HS-27A (cell line): Measurements from ENCODE around the gene VSIG10L.

Source experiments
- DNase-seq: peaks from one replicate; pipeline ENCODE4 v3.0.0-alpha.2; 2012; ENCODE audit warnings: low read depth, missing footprints

VSIG10L gene

DNA sequence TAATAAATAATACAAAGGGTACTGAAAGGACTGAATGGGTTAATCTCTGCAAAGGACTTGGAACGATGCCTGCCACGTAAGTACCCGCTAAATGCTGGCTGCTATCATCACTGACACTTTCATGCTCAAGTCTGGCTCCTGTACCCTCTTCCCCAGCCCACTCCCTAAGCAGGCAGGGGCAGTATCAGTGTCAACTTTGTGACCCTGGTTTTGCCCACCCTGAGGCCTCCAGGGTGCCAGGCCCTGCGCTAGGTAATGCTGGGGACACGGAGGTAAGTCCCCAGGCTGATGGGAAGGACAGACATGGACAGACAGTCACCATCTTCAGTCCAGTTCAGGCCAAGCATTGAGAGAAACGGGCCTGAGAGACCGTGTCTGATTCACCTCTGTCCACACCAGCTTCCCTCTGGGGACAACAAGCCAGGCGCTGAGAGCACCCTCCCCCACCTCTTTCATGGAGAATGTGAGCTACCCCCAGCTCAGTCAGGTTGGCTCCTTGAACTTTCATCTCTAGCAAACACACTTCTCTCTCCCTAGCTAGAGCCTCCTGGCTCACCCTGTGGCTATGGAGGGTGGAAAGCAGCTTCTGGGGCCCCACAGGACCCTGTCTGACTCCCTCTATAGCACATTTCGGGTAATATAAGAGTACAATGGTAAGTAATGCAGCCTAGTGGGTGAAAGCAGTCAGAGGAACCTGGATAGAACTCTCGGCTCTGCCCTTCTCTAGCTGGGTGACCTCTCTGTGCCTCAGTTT is 23.4 kb upstream of the VSIG10L start:
- no peak for DNase-seq

DNA sequence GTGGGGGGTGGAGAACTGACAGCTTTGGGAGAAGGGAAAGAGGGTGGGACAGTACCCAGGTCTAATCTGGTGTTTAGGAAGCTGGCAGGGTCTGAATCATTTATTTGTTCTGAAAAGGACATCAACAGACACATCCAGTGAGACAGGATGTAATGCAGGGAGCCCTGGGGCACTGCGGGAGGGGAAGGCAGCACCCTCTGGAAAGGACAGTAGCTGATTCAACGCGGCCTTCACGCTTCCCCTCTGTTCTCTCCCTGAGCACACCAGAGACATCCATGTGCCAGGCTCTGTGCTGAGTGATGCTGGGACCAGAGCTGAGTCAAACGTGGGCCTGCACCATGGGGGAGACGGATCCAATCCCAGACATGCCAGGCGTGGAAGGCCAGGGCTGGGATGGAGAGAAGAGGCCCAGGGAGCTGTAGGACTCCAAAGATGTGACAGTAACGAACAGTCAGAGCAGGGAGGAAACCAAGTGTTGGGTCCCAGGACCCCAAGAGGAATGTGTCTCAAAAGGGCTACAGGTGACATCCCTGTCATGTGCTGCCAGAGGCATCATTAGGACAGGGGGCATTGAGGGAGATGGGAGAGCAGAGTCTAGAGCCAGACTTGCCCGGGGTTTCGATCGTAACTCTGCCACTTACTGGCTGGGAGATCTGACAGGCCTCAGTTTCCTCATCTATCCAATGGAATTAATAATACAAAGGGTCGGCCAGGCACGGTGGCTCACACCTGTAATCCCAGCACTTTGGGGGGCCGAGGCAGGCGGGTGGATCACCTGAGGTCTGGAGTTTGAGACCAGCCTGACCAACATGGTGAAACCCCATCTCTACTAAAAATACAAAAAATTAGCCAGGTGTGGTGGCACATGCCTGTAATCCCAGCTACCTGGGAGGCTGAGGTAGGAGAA is 22.5 kb upstream of the VSIG10L start:
- DNase-seq, result no peak

DNA sequence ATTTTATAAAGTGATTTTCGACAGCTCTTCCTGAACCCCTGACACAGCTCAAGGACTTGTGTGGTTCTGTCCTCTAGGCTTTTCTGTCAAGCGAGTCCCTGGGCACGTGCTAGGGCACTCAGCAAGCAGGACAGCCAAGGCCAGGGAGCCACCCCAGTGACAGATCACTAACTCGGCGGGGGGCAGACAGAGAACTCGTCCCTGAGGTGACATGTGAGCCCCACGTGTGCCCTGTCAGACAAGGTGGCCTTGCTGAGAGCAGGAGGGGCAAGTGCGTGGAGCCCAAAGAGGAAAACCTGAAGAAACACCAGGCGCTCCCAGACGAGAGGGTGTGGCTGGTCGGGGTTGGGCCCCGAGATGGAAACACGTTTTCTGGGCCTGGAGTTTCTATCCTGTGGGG is 19.3 kb upstream of the VSIG10L start:
- no peak for DNase-seq

DNA sequence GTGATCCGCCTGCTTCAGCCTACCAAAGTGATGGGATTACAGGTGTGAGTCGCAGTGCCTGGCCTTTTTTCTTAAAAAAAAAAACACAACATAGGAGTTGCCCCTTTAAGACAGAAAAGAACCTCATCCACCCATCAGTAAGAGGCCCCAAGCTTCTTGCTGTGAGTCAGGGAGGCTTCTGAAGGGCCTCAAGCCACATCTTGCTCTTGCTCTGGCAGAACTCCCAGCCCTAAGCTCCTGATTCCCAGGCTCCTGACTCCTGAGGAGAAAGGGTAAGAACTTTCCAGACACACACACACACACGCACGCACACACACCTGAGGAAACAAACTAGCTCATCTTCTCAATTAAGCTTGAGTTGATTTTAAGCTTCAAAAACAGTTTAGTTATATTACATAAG is 17.4 kb upstream of the VSIG10L start:
- DNase-seq, result no peak

DNA sequence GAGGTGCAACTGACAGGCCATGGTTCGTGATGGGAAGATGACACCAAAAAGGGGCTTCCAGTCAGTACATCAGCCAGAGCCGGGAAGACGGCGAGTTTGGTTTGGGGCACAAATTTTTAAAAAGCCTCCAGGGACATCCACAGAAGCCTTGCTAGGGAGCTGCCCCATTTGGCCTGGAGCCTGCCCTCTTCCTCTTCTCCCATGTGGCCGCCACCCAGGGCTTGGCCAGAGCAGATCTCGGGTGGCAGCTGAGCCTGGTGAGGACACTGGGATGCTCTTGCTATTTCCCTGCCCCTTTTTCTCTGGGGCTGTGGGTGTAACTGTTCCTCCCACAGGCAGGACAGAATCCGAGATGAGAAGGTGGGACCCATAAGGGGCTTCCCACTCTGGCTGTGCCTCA is 16.0 kb upstream of the VSIG10L start:
- no peak for DNase-seq

DNA sequence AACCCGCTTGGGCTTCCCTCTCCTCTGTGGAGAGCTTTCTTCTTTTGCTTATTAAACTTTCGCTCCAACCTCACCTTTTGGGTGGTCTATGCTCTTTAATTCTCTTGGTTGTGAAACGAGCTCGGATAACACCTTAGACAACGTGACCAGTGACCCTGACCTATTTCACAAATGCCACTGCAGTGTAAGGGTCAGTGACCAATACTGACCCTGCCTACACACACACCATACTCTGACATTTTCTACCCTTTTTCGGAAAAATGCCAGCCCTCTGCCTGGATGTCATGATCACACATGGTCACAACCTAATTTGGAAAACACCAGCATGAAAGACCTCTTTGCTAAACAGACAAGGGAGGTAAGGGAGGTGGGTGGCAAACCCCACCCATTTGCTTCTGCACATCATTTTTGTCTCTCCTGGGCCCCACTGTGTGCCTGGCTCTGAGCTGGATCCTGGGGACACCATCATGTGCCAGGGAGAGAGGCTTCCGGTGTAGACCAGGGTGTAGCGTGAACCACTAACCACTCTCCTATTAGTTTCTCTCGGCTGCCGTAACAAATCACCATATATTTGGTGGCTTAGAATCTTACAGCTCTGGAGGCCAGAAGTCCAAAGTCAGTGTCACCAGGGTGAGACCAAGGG is 14.3 kb upstream of the VSIG10L start:
- DNase-seq, result no peak

DNA sequence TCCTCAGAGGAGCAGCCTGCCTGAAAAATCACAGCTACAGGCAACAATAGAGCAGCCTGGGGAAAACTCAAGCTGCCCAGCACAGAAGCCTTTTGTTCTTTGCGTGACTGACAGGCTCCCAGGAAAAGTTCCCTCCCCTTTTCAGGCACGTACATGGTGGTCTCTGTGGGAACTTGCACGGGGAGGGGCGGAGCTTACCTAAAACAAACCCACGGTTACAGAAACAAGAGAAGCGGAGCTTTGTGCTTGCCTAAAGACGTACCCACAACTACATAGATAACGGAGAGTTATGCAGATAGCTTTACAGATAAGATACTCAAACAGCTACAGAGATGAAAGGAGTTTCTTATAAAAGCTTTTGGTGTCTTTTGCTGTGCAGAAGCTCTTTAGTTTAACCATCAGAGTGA is 12.8 kb upstream of the VSIG10L start:
- DNase-seq, result no peak

DNA sequence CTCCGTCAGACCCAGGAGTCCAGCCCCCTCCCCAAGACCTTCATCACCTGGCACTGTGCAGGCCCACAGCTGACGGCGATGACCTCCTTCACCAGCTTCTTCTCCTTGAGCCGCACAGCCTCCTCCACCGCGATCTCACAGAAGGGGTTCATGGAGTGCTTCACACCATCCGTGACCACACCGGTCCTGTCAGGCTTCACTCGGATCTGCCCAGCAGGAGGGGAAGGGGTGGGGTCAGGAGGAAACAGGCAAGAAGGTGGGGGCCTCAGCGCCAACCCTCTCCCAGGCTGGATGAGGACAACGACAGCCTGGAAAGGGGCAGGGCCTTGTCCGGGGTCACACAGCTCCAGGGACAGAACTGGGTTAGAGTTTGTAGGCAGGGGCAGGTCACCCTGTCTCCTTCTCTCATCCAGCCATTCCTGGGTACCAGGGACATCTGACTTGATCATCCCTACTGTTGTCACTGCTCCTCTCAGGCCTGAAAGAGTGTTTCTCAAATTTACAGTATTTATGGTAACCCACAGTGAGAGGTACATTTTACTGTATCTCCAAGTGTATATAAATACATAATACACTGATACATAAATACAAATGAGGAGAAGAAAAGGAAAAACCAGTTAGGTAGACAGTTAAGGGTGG is 12.3 kb upstream of the VSIG10L start:
- DNase-seq, result no peak

DNA sequence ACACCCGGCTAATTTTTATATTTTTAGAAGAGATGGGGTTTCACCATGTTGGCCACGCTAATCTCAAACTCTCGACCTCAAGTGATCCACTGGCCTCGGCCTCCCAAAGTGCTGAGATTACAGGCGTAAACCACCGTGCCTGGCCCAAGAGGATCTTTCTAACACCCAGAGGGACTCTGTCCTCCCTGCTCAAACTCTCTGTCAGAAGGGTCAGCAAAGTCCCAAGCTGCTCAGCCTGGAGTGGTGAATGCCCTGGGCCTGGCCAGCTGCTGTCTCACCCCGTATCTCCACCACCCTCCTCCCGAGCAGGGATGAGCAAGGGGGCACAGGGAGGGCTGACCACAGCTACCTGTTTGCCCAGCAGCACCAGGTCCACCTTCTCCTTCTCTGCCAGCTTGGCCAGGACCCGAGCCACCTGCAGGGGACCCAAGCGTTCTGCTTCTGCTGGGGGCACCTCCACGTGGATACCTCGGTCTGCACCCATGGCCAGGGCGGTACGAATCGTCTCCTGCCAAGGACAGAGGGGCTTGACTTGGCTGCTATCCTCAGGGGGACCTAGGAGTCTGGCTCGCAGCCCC is 10.9 kb upstream of the VSIG10L start:
- no peak for DNase-seq

DNA sequence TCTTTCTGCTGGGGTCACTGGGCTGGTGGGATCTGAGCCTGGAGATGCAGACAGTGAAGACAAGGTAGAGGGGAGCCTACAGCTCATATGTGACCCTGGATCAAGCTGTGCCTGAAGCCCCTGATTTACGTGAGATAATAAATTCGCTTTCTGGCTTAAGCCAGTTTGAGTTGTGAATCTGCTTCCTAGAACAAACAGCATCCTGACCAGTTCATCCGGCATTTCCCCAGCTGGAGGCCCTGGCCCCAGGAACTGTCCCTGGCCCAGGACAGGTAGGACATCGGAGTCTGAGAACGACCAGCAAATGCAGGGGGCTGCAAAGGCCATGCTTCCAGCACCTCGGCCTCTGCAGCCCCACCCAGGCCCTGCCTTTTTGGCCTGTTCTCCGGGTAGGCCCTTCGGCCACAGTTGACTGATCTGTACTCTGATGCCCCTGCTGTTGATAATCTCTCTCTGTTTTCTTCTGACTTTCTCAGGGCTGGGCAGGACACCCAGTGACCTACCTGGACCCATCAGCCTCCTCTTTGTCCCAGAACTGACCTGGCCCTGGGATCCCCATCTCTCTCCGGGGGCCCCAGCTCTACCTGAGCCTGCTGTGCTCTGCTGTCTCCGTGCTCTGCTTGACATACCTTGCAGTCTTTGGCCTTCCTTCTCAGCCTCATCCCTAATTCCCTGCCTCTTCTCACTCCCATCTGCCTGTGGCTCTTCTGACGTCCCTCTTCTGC is 9.5 kb upstream of the VSIG10L start:
- DNase-seq, result no peak

DNA sequence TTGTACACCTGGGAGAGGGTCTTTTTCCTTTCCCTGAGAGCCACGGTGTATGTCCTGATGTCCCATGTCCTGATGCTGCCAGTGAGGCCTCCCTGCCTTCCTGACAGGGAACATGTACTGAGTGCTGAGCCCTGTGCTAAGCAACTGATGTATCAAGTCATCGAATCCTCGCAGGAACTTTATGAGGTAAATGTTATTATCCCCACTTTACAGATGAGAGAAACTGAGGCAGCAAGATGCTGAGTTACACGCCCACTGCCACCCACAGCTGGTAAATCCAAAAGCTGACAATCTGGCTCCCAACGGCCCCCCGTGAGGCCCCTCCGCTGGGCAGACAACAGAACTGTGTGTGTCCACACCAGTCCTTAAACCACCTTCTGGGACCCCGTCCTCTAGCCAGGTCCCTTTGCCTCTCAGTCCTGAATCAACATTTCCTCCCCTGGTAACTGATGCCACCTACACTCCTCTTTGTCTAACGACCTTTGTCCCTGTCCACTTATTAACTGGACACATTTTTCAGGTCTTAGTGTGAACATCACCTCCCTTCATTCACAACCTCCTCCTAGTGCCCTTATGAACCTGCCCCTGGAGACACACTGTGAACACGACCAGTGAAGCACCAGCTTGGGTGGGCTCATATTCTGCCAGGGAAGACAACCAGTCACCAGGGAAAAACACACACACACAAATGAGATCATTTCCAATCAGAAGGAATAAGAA is 5.4 kb upstream of the VSIG10L start:
- DNase-seq, result no peak

DNA sequence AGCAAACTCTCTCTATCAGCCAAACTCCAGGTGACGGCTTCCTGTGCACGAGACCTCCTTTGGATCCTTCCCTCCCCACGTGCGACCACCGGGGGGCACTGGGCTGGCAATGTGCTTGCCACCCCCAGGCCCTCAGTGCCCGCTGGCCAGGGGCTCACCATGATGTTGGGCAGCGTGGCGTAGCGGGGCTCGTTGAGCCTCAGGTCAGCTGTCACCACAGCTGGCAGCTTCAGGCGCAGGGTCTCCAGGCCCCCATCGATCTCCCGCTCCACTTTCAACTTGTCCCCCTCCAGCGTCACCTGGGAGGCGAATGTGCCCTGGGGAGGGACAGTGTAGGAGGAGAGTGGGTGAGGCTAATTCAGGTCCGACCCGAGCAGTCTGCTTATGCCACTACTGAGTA is 4.8 kb upstream of the VSIG10L start:
- no peak for DNase-seq

DNA sequence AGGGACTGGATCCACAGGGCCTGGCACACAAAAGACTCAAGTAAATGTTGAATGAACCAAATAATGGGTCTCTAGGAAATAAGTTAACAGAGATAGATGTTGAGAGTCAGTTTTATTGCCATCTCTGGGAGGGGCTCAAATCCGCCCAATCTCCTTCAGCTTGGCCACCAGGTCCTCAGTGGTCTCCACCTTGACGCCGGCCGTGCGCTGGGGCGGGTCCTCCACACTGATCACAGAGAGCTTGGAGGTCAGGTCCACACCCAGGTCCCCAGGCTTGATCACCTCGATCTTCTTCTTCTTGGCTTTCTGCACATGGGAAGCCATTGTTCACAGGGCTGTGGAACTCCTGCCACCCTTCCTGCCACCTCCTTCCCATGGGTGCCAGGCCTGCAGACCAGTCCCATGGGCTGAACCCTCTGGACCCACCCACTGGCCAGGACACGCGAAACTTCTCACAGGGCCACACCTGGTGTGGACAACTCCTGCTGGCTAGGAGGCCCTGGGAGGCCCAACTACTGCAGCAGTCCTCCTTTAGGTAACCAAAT is 3.2 kb upstream of the VSIG10L start:
- no peak for DNase-seq

DNA sequence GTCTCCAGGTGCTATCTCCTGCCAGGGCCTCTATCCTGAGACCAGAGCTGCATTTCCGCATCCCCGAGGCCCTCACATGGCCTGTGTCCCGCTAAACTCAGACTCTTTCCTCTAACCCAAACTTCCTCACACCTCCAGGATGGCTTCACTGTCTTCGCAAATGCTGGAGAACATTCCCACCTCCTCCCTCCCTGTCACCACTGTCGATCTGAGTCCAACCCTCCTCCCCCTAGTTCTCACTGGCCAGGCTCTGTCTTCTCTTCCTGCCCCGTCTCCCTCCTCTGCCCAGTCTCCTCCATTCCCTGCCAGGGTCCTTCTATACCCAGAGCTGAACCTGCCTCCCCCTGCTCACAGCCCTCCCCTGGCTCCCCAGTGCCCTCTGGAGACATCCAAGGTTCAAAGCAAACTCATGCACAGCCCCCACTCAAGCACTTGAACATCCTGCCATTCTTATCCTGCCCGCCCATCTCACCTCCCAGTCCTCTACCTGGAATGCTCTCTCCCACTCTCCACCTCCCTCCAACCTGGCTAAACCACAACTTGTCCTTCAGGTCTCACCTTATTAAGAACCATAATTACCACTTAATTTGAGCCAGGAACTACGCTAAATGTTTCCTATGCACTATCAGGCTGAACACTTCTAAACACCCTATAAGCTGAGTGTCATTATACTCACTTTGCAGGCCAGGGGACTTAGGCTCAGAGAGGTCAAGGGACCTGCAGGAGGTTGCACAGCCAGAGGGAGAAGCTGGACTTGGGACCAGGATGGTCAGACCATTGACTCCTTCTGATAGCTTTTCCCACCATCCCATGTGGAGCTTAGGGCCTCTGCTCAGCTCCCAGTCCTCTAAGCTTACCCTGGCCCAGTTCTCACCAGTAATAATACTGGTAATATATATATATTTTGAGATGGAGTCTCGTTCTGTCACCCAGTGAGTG is 961 bp upstream of the VSIG10L start:
- DNase-seq, result no peak

DNA sequence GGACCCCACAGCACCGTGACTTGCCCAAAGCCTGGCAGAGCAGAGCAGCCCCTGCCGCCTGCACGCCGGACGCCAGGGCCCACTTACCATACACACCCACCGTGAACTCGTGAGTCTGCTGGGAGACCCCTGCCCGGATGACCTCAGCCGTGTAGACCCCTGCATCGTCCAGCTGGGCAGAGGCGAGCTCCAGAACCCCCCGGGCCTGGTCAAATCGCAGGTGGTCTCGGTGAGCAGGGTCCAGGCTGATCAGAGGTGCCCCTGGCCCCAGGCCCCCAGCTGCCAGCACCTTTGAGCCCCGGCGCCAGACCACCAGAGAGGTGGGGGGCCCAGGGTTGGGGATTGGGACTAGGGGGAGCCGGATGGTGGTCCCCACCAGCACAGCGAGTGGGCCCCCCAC is 873 bp downstream of the VSIG10L start:
- DNase-seq, result no peak

DNA sequence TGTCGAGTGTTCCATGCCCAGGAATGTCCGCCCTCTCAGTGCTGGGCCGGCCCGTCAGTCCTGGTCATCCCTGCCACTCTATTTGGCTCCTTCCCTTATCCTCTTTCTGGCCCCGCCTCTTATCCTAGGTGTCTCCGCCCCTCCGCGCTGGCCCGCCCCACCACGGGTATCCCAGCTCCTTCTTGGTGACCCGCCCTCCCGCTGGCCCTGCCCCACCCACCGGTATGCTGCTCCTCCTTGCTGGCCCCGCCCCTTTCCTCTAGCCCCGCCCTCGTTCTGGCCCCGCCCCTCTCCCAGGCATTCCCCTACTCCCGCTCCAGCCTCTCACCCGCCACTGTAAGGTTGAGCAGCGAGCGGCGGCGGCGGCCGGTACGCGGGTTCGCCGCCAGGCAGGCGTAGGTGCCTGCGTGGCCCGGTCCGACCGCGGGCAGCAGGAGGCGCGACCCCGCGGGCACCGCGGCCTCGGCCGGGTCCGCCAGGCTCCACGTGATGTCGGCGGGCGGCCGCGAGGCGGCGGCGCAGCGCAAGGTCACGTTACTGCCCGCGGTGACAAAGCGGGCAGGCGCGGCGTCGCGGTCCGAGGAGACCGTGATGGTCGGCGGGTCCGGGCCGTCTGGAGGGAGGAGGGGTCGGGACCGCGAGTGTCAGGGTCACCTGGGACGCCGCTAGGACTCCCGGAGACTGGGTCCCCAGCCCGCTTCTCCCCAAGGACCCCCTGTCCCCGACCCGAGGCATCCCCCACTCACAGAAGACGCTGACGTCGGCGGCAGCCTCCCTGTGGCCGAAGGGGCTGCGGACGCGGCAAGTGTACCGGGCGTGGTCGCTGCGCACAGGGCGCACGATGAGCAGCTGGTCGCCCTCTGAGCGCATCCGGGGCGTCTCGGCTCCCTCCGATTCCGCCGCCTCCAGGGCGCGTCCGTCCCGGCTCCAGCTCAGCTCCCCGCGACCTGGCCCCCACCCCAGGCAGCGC is 2.0 kb downstream of the VSIG10L start:
- DNase-seq, result peak; percentile 73

DNA sequence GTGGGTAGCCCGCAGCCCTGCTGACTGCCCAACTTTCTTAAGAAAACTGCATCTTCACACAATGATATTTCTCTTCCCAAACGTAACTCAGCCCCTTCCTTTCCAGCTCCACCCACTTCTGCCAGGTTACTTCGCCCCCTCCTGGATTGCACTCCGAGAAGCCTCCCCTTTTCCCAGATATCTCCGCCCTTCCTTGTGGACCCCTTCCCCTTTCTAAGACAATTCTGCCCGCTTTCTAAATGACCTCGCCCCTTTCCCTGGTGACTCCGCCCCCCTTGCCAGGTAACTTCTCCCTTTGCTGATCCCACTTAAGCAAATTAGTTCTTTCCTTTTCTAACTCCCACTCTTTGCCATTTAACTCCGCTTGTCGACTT is 2.6 kb downstream of the VSIG10L start:
- no peak for DNase-seq
